NCI-H82 treated with DMSO at 0.1 percent for 48 hours (cell line): ENCODE measurements around the gene TMEM185A.
"Not testable (repeated sequence)": the region's sequence is repeated elsewhere in the genome, so short reads cannot be mapped to it uniquely, and the experiment has no call there.

ENCODE experiments used
- DNase-seq: peaks from one replicate; lab custom pipeline; 2025; ENCODE audit not compliant: unreplicated experiment; lab: John Stamatoyannopoulos, UW

Gene TMEM185A

DNA sequence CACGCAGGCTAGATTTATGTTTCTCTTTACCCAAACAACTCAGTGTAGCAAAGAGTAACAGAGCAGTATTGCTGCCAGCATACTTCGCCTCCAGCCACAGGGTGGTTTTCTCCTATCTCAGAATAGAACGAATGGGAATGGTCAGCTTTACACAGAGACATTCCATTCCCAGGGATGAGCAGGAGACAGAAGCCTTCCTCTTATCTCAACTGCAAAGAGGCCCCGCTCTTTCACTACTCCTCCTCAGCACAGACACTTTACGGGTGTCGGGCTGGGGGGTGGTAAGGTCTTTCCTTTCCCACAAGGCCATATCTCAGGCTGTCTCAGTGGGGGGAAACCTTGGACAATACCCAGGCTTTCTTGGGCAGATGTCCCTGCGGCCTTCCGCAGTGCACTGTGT is 4.8 kb downstream of the TMEM185A start:
- DNase-seq = not testable (repeated sequence)

DNA sequence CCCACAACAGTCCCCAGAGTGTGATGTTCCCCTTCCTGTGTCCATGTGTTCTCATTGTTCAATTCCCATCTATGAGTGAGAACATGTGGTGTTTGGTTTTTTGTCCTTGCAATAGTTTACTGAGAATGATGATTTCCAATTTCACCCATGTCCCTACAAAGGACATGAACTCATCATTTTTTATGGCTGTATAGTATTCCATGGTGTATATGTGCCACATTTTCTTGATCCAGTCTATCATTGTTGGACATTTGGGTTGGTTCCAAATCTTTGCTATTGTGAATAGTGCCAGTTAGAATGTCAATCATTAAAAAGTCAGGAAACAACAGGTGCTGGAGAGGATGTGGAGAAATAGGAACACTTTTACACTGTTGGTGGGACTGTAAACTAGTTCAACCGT is 11.9 kb downstream of the TMEM185A start:
- not testable (repeated sequence) for DNase-seq

DNA sequence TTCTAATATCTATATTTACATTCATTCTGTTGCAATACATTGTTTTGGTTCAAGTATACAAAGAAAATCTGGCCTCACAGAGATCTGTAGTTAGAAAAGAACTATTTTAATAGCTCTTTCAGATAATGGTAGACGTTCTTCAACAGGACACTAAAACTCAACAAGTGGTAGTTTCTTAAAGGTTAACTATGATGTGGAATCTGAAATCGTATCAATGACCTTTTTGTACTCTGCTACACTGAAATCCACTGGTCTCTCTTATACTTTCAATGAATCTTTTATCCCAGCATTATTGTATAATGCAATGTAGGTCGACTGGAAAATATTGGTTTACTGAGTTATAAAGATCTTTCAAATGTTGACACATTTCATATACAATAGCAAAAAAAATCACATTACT is 12.7 kb downstream of the TMEM185A start:
- no peak for DNase-seq

DNA sequence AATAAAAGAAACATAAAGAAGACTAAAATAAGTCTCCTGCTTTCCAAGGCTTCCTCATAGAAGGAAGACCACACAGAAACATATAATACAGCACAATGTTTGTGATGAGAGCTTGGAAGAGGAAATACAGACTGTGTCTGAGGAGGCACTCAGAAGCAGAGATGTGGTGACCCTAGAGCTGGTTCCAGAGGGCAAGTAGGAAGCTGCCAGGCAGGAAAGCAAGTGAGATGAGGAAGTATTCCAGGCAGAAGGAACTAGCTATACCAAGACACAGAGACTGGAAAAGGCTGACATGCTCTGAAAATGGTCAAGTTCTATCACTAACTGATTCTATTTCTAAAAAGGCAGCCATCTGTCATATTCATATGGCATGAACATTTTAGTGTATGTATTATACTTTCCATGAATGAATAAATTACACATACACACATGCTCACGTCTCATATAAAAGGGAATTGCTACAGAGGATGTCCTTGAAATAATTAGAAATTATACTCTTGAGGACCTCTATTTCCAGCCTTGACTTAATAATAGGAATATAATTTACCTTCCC is 19.9 kb downstream of the TMEM185A start:
- no peak for DNase-seq

DNA sequence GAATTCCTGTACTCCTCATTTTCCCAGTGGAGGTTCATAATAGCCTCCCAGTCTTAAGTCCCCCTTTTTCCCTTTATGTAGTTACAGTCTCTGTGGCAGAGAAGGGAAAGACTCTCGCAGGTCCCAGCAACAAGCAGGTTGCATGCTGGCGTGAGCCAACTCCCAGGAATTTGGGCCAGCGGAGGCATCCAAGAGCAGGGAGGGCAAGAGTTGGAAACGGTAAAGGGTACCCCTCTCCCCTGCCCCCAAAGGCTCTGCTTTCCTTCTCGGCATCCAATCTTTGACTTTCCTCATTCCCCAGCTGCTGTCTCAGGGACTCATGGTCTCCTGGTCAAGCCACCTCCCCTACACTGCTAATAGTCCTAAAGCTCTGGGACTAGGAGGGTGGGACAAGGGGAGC is 21.1 kb downstream of the TMEM185A start:
- DNase-seq = no peak

DNA sequence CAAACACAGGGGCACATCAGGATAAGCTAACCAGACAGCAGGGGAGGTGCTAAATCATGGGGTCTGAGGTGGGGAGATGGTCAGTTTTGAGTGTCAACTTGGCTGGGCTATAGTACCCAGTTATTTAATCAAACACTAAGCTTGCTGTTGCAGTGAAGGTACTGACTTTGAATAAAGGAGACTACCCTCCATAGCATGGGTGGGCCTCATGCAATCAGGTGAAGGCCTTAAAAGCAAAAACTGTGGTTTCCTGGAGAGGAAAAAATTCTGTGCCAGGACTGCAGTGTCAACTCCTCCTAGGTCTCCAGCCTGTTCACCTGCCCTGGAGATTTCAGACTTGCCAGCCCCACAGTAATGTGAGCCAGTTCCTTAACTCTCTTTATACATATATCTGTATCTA is 23.9 kb downstream of the TMEM185A start:
- no peak for DNase-seq

DNA sequence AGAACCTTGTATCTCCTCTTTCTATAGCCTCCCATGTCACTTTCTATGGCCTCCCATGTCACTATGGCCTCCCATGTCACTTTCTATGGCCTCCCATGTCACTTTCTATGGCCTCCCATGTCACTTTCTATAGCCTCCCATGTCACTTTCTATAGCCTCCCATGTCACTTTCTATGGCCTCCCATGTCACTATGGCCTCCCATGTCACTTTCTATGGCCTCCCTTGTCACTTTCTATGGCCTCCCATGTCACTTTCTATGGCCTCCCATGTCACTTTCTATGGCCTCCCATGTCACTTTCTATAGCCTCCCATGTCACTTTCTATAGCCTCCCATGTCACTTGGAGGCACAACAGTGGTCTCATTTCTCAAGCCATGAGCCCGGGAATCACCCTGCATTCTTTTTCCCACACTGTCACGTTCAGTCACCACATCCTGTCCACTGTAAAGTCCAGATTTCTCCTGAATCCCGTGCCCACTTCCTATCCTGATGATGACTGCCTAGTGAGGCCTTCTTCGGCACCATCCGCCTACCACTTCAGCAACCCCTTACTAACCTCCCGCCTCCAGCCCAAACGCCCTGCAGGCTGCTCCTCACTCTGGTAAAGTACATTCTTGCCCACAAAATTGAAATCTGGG is 26.2 kb downstream of the TMEM185A start:
- not testable (repeated sequence) for DNase-seq

DNA sequence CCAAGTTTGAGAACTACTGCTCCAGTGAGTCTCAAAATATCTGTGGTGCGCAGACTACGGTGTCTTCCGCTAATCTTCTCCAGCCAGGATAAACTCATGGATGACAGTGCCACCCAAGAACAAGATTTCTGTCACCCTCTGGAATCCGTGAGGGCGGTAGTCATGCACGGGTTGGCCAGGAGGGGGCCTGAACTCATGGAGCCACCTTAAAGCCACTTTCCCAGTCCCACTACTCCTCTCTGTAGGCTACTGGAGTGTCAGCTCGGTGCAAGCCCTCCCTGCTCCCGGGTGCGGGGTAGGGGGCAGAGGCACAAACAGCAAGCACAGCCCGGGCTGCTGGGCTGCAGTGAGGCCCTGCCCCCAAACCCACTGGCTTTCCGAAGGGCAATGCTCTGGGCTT is 33.0 kb downstream of the TMEM185A start:
- DNase-seq = not testable (repeated sequence)

DNA sequence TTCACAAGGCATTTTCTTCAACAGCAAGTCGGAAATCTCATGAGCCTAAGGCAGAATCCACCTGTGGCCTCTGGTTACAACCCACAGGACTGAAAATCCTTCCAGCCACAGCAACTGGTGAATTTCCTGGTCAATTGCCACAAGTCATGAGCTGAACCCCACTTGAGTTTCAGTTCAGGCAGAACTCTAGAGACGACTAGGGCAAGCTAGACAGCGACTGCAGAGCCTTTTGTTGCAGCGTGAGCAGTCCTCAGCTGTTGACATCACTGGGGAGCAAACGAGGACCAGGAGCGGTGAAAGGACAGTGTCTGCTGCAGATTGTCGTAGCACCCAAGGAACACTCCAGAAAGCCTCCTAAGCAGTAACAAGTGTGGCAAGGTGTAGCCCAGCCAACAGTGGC is 35.6 kb downstream of the TMEM185A start:
- not testable (repeated sequence) for DNase-seq

DNA sequence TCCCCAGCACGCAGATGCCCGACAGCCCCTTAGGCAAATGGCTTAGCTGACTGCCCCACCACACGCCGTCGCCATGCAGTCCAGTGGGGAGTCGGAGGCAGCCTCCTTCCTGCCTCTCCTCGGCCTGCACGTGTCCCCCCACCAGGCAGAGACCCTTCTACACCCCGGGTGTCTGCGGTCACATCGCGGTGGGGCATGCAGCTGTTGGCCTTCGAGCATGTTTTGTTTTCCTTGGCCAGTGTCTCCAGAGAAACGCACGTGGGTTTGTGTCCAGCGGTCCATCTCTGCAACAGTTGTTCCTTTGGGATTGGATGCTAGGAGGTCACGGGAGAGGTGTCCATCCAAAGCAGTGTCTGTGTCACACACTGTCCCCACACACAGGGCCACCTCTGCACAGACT is 36.4 kb downstream of the TMEM185A start, which contains the start of gene HSFX2:
Gene HSFX2 (minus strand): TSS at position 101 of the 400 bp plus-strand sequence. CDS start 614 bp downstream, outside the sequence.
- not testable (repeated sequence) for DNase-seq

DNA sequence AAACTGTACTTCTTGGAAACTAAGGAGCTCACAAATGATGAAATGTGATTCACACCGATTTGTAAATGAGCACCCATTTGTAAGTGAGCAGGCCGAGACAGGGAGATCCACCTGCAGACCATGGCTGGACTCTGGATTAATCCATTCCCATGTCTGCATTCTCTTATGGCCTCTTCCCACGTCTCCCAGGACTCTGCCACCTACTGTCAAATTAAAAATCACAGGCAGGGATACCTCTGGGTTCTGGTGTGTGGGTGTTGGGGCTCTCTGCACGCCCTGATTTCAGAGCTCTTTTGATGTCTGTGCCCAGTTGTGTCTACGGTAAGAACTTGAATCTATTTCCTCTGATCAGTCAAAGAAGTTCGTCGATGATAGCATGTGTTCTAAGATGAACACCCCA is 40.6 kb downstream of the TMEM185A start:
- DNase-seq = not testable (repeated sequence)

DNA sequence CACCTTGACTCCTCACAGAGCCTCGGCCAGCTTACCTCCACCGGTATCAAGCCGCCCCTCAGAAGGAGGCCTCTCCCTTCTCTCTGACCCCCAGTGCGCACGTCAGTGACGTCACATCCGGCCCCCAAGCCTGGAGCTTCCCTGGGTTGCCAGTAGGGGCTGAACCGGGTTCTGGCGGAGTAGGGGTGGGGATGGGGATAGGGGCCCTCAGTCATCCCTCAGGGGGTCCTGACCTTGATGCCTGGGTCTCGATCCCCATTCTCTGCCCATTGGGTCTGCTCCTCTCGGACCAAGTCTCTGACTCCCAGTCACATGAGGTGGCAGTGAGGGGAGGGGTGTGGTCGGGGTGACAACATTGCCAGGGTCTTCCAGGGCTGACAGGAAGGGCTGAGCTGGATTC is 44.2 kb downstream of the TMEM185A start, which contains the start of gene MAGEA9B:
Gene MAGEA9B (minus strand): TSS at position 101 of the 400 bp plus-strand sequence. CDS start 4,280 bp downstream, outside the sequence.
- not testable (repeated sequence) for DNase-seq

DNA sequence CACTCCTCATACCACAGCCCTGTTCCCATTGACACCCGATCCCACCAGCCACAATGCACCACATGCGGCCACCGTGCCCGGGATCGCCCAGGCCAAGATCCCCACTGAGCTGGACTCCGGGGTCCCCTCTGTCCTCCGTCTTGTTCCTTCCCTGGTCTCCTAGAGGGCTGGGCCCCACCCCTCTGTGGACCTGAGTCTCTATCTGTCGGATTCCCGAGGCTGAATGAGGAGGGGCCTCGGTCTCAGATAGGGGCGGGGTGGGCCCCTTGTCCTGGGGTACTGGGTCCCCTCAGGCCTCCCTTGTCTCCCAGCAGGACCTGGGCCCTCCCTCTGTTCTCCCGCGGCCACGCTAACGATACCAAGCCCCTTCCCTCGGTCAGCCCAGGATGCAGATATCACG is 46.0 kb downstream of the TMEM185A start:
- not testable (repeated sequence) for DNase-seq

DNA sequence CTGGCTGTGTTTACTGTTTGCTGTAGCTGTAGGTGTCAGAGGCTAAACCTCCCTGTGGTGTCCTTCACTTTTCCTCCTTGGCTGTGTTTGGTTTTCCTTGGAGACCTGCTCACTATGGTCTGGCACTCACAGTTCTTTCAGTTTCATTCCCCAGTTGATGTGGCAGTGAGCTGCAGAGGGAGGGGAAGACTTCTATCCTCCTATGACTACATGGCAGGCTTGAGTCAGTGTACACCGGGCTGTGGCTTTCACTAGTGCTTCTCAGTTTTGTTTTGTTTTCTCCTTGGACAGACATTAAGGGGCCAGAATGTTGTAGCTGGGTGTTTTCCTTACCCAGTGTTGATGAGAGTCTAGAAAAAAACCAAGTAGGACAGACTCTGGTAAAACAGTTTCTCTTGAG is 58.1 kb downstream of the TMEM185A start:
- not testable (repeated sequence) for DNase-seq

DNA sequence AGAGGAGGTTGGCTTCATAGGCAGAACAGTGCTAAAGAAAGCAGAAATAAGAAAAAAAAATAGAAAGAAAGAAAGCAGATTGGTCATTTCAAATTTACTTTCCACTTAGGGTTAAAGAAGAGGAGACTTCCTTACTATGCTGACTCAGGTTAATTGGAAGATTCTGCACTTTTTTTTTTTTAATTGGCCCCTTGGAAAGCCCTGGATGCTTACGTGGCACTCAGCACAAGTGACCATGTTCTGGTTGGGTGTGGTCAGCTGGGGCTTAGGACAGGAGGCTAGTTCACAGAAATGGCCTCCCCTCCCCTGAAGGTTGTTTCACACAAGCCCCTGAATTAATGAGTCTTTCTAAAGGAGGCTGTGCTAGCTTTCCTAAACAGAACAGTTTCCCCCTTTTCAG is 58.8 kb downstream of the TMEM185A start:
- DNase-seq = no peak

DNA sequence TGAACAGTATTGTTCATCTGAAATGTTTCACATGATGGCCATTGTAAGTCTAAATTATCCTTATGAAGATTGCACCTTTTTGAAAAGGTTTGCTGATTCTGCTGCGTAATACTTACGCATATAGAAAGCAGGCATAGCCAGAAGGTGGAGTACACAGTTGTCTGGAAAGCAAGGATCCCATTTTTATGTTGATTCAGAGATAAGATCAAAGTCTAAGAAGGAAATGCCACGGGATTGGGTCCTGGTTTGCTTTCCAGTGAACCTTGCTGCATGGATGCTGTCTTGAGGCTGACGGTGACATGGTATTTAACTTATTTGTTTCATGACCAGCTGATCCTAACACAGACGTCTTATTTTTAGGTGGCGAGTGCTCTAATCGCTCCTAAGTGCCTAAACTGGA is 59.8 kb downstream of the TMEM185A start:
- no peak for DNase-seq

DNA sequence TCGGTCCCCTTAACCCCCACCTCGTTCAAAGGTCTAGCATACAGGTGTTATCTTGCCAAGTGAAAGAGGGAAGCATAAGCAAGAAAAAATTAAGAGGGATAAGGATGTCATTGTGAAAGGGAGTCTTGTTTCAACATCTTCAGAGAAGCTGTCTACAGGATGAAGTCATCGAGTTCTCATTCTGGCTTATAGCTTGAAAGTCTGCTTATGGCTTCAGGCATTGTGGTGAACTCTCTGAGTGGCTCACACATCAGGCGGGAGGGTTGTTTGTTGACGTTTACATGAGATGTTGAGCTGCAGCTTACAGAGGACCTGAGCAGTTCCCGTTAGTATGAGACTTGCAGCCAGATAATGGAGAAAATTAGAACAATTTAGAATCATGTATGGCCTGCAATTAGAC is 60.9 kb downstream of the TMEM185A start:
- no peak for DNase-seq

DNA sequence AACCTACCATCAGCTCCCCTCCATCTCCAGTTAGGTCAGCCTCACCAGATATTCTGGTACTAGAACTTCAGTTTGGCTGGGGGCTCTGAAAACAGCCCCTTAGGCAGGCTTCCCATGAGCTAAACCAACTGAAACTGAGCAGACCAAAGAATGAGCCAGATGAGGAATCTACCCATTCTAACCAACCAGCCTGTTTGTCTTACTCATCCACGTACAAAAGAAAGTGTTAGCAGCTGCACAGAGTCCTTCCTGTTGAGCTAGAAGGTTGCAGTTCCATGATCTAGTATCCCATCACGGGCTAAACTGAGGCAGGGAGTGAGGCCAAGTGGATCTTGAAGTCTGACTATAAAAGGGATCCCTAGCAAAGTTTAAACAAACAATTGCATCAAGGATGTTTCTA is 61.8 kb downstream of the TMEM185A start:
- no peak for DNase-seq

DNA sequence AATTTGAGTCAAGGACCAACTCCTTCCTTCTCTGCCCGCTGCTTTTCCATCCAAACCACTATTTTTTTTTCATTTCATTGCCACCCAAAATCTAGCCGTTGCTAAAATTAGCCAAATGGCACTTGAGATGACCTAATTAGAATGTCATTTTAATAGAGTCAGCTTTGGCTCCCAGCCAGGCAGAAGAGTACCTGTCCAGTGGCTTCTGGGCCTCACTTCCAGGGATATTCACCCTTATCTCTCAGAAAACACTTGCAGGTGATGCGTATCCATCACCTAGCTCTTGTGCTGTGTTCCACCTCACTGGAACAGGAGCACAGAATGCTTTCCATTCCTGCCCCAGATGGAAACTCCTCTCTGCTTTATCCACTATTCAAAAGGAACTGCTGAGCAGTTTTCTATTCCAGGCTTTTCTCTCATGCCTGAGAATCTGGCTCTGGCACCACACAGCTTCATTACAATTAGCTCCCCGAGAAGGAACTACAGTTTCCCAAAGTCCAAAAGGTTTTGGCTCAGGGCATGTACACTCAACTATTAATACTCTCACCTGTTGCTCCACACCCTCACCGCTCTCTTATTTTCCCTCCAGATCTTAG is 62.8 kb downstream of the TMEM185A start:
- DNase-seq = no peak

DNA sequence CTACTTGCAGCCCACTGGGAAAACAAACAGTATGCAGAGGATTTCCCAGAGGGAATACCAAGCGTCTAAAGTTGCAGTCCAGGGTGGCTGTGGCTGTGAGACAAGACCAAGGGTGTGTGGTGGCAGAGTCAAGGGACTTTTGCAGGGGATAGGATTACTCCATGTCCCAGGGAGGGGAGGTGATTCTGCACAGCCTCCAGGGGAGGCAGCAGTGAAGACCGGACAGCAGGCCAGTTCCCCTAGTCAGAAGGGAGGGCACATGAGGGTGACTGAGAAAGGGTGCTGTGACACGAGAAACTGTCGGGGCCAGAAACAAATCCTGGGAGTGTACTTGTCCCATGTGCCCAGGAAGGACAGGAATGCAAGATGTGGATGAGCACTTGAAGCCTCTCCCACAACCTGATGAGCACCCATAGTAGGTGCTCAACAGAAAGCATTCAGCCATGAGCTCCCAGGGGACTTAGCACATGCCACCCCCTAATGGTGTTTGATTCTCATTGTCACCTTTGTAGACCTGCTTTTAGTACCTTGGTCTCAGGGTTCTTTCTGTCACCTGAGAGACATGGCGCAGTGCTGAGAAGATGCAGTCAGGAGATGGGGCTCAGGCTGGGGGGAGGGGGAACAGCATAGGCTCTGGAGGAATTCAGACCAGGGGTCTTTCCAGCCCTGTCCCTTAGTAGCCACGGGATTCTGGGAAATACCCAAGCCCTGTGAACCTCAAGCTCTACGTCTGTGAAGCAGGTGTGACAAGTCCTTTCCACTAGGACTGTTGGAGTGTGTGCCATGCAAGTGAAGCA is 63.8 kb downstream of the TMEM185A start:
- no peak for DNase-seq

DNA sequence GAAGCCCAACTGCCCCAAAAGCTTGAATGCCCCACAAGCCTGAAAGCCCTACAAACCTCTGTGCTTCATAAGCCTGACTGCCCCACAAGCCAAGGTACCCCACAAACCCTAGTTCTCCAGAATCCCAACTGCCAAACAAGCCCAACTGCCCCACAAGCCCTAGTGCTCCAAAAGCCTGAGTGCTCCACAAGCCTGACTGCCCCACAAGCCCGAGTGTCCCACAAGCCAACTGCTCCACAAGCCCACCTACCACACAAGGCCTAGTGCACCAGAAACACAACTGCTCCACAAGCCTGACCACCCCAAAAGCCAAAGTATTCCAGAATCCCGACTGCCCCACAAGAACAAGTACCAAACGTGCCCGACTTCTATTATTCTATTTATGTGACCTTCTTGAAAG is 68.2 kb downstream of the TMEM185A start:
- no peak for DNase-seq

DNA sequence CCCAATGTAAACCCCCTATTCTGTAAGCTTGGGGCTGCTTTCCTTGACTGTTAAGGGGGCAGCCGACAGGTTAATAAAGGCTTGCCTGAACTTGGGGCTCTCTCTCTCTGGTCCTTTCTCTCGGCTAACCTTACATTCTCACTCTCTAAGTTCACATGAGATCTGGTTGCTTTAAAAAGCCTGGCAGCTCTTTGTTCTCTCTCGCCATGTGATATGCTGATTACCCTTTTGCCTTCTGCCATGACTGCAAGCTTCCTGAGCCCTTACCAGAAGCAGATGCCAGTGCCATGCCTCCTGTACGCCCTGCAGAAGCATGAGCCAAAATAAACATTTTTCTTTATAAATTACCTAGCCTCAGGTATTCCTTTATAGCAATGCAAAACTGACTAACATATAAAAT is 76.3 kb downstream of the TMEM185A start:
- DNase-seq = not testable (repeated sequence)
